GM13977 (cell line): ENCODE measurements around the gene OSCP1.
"Not testable (repeated sequence)": the region's sequence is repeated elsewhere in the genome, so short reads cannot be mapped to it uniquely, and the experiment has no call there.

Experiments used
- DNase-seq: peaks from one replicate; pipeline ENCODE4 v3.0.0; 2012; ENCODE audit warnings: low spot score
- in situ Hi-C: fragments of 300-500 bp; cut with MboI; formaldehyde crosslinking; loops from one replicate; pipeline ENCODE4 v1.12.0; 2022; ENCODE audit warnings: low sequenced_read_pairs, low pct_unique_long_range_greater_than_20kb, mixed read lengths, inconsistent platforms; ENCODE audit not compliant: unreplicated experiment
- TF ChIP-seq, protein P1 (sequence below): IDR thresholded peaks from 2 replicates; pipeline ENCODE4 v1.5.1; 2012; ENCODE audit warnings: mild to moderate bottlenecking, control low read depth; ENCODE audit not compliant: insufficient read depth; ENCODE audit errors: extremely low read depth, missing control alignments

OSCP1 gene

DNA sequence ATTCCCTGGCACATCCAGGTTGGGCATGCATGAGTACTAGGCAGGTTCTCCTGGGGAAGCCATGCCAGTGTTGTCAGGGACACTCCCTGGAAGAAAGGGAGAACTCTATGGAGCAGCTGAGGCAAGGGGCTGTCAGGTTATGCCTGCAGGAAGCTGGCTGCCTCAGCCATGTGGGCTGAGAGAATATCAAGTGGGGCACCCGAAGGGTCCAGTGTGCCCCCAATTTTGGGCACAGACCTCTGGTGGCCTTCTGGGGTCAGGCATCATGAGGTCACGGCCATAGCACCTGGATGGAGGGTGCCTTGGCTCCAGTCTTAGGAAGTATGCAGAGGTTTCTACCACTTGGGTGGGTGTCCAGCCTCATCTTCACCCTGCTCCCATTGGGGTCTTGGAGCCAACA lies 29.9 kb upstream of the OSCP1 start:
- no peak for DNase-seq
- TF ChIP-seq, protein P1, sequence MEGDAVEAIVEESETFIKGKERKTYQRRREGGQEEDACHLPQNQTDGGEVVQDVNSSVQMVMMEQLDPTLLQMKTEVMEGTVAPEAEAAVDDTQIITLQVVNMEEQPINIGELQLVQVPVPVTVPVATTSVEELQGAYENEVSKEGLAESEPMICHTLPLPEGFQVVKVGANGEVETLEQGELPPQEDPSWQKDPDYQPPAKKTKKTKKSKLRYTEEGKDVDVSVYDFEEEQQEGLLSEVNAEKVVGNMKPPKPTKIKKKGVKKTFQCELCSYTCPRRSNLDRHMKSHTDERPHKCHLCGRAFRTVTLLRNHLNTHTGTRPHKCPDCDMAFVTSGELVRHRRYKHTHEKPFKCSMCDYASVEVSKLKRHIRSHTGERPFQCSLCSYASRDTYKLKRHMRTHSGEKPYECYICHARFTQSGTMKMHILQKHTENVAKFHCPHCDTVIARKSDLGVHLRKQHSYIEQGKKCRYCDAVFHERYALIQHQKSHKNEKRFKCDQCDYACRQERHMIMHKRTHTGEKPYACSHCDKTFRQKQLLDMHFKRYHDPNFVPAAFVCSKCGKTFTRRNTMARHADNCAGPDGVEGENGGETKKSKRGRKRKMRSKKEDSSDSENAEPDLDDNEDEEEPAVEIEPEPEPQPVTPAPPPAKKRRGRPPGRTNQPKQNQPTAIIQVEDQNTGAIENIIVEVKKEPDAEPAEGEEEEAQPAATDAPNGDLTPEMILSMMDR: no peak
- in situ Hi-C loops: no loop called here

DNA sequence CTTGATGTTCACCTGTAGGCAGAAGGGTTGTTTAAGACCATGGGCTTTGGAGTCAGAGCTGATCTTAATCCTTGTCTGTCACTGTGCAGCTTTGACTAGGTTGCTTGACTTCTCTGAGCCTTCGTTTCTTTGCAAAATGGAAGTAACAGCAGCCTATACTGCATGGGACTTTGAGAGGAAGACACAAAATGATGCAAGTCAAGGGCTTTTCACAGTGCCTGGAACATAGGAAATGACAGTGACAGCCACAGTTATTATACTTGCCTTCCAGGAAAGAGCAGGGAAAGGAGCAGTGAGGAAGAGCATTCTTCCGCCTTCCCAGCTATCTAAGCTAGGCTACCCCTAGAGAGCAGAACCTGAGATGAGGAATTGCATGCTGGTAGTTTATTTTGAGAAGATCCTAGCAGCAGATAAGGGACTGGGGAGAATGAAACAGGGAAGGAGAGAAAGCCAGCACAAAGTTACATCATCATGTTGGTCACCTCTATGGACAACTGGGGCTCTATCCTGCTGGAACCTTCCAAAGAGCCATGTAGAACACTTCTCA lies 29.3 kb upstream of the OSCP1 start:
- TF ChIP-seq, protein P1: no peak
- in situ Hi-C loops: no loop called here
- no peak for DNase-seq

DNA sequence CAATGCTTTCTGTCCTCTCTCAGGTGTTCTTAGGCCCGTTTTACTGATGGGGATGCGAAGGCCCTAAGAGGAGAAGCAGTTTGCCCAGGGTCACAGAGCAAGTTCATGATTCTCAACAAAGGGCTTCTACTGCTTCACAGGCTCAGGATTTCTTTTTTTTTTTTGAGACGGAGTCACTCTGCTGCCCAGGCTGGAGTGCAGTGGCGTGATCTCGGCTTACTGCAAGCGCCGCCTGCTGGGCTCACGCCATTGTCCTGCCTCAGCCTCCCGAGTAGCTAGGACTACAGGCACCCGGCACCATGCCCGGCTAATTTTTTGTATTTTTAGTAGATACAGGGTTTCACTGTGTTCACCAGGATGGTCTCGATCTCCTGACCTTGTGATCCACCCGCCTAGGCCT lies 27.4 kb upstream of the OSCP1 start:
- in situ Hi-C loops: not testable (repeated sequence)

DNA sequence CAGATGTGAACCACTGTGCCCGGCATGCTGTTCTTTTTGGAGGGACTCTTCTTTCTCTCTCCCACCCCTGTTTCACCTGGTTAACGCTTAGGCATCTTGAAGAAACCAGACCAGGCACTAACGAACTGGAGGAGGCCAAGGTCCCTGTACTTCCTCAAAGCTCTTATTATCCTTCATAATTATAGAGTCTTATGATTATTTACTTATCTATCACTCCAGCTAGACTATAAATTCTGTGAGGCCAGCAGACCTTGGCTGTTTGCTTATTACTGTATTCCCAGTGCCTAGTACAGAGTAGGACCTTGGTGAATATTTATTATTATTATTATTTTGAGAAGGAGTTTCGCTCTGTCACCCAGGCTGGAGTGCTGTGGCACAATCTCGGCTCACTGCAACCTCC lies 26.7 kb upstream of the OSCP1 start:
- in situ Hi-C loops: no loop called here
- DNase-seq: no peak

More for the DNA sequence above, 27.4 kb upstream of the OSCP1 start:
- DNase-seq: not testable (repeated sequence)

DNA sequence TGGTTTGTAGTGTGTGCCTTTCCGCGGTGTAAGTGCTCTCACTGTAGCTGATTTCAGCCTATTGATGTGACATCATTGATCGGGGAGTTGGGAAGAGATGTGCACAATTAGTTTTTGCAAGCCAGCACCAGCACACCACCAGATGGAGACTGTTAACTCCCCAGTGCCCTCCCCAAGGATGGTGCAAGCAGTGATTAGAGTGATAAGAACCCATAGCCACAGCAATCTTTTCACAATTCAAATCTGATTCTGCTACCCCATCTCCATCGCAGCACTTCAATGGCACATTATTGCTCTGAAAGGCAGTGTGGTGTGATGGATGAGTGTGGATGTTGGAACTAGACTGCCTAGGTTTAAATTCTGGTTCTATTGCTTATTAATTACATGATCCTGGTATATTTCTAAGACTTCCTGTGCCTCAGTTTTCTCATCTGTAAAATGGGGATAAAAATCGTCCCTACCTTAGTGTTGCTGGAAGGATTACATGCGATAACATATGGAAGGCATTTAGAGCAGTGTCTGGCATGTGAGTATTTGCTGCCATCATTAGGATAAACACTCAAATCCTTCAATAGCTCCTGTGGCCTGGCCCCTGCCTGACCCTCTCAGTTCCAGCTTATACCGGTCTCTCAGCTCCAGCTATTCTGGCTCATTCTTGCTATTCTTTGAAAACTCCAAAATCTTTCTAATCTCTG lies 25.8 kb upstream of the OSCP1 start:
- DNase-seq: no peak
- TF ChIP-seq, protein P1: no peak
- in situ Hi-C loops: no loop called here

More for the DNA sequence above, 26.7 kb upstream of the OSCP1 start:
- TF ChIP-seq, protein P1: no peak

DNA sequence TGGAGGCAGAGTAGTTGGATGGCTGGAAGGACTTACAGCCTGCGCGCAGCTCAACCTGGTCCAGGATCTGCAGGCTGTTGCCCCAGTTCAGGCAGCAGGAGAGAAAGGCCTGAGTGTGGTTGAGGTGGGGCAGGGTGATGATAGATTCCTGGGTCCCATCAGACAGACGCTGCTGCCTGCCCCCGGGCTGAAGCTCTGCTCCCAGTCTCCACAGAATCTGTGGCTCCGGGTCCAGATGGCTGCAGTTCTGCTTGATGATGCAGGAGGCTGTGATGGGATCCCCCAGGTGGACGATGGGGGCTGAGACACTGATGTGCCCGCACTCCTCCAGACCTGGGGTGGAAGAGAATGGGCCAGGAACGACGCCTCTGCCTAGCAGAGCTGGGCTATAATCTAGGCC lies 25.1 kb upstream of the OSCP1 start:
- TF ChIP-seq, protein P1: no peak
- in situ Hi-C loops: no loop called here
- no peak for DNase-seq

DNA sequence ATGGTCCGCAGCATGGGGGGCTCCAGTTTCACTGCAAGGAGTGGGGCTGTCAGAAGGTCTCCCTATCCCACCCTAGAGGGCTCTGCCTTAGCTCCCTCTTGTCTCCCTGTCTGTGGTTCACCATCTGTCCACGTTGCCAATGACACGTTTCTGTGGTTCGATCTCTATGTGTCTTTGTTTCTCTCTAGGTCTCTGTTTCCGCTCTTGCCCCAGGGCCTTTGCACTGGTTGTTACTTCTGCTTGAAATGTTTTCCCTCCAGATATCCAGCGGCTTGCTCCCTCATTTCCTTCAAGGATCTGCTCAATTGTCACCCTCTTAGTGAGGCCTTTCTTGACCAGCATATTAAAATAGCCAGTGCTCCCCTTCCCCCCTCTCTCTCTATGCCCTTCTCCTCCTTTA lies 22.4 kb upstream of the OSCP1 start:
- no peak for DNase-seq
- TF ChIP-seq, protein P1: no peak
- in situ Hi-C loops: no loop called here
